ENCODE data around the gene ARHGAP44. TPM values are rescaled to one million over a fixed set of nuclear protein-coding genes. Genes with fewer than 3 reads are reported as not detected.

Gene ARHGAP44
- total RNA-seq, 2 donors from 2014 or later, result not detected

GRCh38 chr17:12985431-12986293 is 196.4 kb downstream of the ARHGAP44 start:
- ATAC-seq, result no peak
- H3K27me3 Mint-ChIP-seq, result peaks cover 13% of the 10 kb centered on the region
- H3K4me1 Mint-ChIP-seq, result peaks cover 3% of the 10 kb centered on the region

GRCh38 chr17:12987120-12987519 is 197.8 kb downstream of the ARHGAP44 start:
- DNase-seq, result no peak
- no peak overlapping the region for H3K4me3 Mint-ChIP-seq
- H3K4me1 Mint-ChIP-seq, result peaks cover 3% of the 10 kb centered on the region
- peaks cover 4% of the 10 kb centered on the region for H3K36me3 Mint-ChIP-seq (ENCODE audit: low read depth)
- no peak for ATAC-seq
- no peak overlapping the region for H3K27ac Mint-ChIP-seq
- H3K27me3 Mint-ChIP-seq, result peaks cover 9% of the 10 kb centered on the region
- H3K9me3 ChIP-seq (ENCODE audit: control insufficient read depth, low read length, poor library complexity, severe bottlenecking), result no peaks in the 10 kb centered on the region

More at GRCh38 chr17:12985431-12986293, 196.4 kb downstream of the ARHGAP44 start:
- Mint-ChIP-seq H3K27ac (no peak overlapping the region), H3K36me3 (ENCODE audit: low read depth) (no peaks in the 10 kb centered on the region), H3K4me3 (no peak overlapping the region)
- no peaks in the 10 kb centered on the region for H3K9me3 ChIP-seq (ENCODE audit: control insufficient read depth, low read length, poor library complexity, severe bottlenecking)
- no peak for DNase-seq

- no peak overlapping the region for H3K27ac Mint-ChIP-seq
Measured at GRCh38 chr17:12990041-12990808, 200.9 kb downstream of the ARHGAP44 start.

GRCh38 chr17:12990926-12991325 is 201.6 kb downstream of the ARHGAP44 start:
- ATAC-seq, result no peak
- no peaks in the 10 kb centered on the region for H3K27me3 Mint-ChIP-seq
- H3K36me3 Mint-ChIP-seq (ENCODE audit: low read depth), result peaks cover 10% of the 10 kb centered on the region

More at GRCh38 chr17:12990041-12990808, 200.9 kb downstream of the ARHGAP44 start:
- Mint-ChIP-seq H3K4me3 (no peak overlapping the region), H3K36me3 (ENCODE audit: low read depth) (peaks cover 10% of the 10 kb centered on the region), H3K4me1 (peaks cover 3% of the 10 kb centered on the region), H3K27me3 (no peaks in the 10 kb centered on the region)
- DNase-seq (no peak), ATAC-seq (no peak)
- no peaks in the 10 kb centered on the region for H3K9me3 ChIP-seq (ENCODE audit: control insufficient read depth, low read length, poor library complexity, severe bottlenecking)

GRCh38 chr17:12992676-12993075 is 203.4 kb downstream of the ARHGAP44 start:
- Mint-ChIP-seq H3K27me3 (no peaks in the 10 kb centered on the region), H3K36me3 (ENCODE audit: low read depth) (peaks cover 12% of the 10 kb centered on the region), H3K27ac (no peak overlapping the region), H3K4me3 (no peak overlapping the region), H3K4me1 (peaks cover 3% of the 10 kb centered on the region)
- ATAC-seq (no peak), DNase-seq (no peak)
- H3K9me3 ChIP-seq (ENCODE audit: control insufficient read depth, low read length, poor library complexity, severe bottlenecking), result no peaks in the 10 kb centered on the region

More at GRCh38 chr17:12990926-12991325, 201.6 kb downstream of the ARHGAP44 start:
- no peak for DNase-seq
- no peaks in the 10 kb centered on the region for H3K9me3 ChIP-seq (ENCODE audit: control insufficient read depth, low read length, poor library complexity, severe bottlenecking)
- no peak overlapping the region for H3K4me3 Mint-ChIP-seq
- H3K4me1 Mint-ChIP-seq, result peaks cover 3% of the 10 kb centered on the region
- no peak overlapping the region for H3K27ac Mint-ChIP-seq

GRCh38 chr17:12993631-12994030 is 204.3 kb downstream of the ARHGAP44 start:
- no peak overlapping the region for H3K27ac Mint-ChIP-seq
- DNase-seq, result no peak
- H3K4me1 Mint-ChIP-seq, result no peaks in the 10 kb centered on the region
- H3K27me3 Mint-ChIP-seq, result no peaks in the 10 kb centered on the region
- no peak overlapping the region for H3K4me3 Mint-ChIP-seq
- peaks cover 13% of the 10 kb centered on the region for H3K36me3 Mint-ChIP-seq (ENCODE audit: low read depth)
- no peaks in the 10 kb centered on the region for H3K9me3 ChIP-seq (ENCODE audit: control insufficient read depth, low read length, poor library complexity, severe bottlenecking)
- no peak for ATAC-seq

- ATAC-seq, result no peak
- H3K9me3 ChIP-seq (ENCODE audit: control insufficient read depth, low read length, poor library complexity, severe bottlenecking), result no peaks in the 10 kb centered on the region
- H3K4me3 Mint-ChIP-seq, result no peak overlapping the region
- H3K4me1 Mint-ChIP-seq, result no peaks in the 10 kb centered on the region
- H3K36me3 Mint-ChIP-seq (ENCODE audit: low read depth), result peaks cover 13% of the 10 kb centered on the region
- no peak for DNase-seq
- H3K27me3 Mint-ChIP-seq, result no peaks in the 10 kb centered on the region
- H3K27ac Mint-ChIP-seq, result peak overlapping the region; percentile 41
Measured at GRCh38 chr17:12994341-12995074, 205.2 kb downstream of the ARHGAP44 start.

GRCh38 chr17:12995106-12995895 is 206.0 kb downstream of the ARHGAP44 start:
- no peaks in the 10 kb centered on the region for H3K27me3 Mint-ChIP-seq
- ATAC-seq (no peak), DNase-seq (no peak)
- peaks cover 13% of the 10 kb centered on the region for H3K36me3 Mint-ChIP-seq (ENCODE audit: low read depth)
- no peak overlapping the region for H3K4me3 Mint-ChIP-seq
- no peaks in the 10 kb centered on the region for H3K4me1 Mint-ChIP-seq
- H3K27ac Mint-ChIP-seq, result no peak overlapping the region
- no peaks in the 10 kb centered on the region for H3K9me3 ChIP-seq (ENCODE audit: control insufficient read depth, low read length, poor library complexity, severe bottlenecking)

GRCh38 chr17:12995896-12996295 is 206.6 kb downstream of the ARHGAP44 start:
- ATAC-seq, result no peak
- DNase-seq, result no peak
- H3K36me3 Mint-ChIP-seq (ENCODE audit: low read depth), result peaks cover 13% of the 10 kb centered on the region
- H3K4me3 Mint-ChIP-seq, result no peak overlapping the region
- no peaks in the 10 kb centered on the region for H3K9me3 ChIP-seq (ENCODE audit: control insufficient read depth, low read length, poor library complexity, severe bottlenecking)
- H3K4me1 Mint-ChIP-seq, result no peaks in the 10 kb centered on the region
- no peak overlapping the region for H3K27ac Mint-ChIP-seq
- no peaks in the 10 kb centered on the region for H3K27me3 Mint-ChIP-seq

GRCh38 chr17:12996357-12996756 is 207.1 kb downstream of the ARHGAP44 start:
- no peak for ATAC-seq
- Mint-ChIP-seq H3K4me1 (no peaks in the 10 kb centered on the region), H3K4me3 (no peak overlapping the region), H3K27ac (no peak overlapping the region), H3K27me3 (no peaks in the 10 kb centered on the region), H3K36me3 (ENCODE audit: low read depth) (peaks cover 13% of the 10 kb centered on the region)
- DNase-seq, result no peak
- H3K9me3 ChIP-seq (ENCODE audit: control insufficient read depth, low read length, poor library complexity, severe bottlenecking), result no peaks in the 10 kb centered on the region

- Mint-ChIP-seq H3K4me3 (no peak overlapping the region), H3K4me1 (no peaks in the 10 kb centered on the region), H3K27ac (no peak overlapping the region), H3K36me3 (ENCODE audit: low read depth) (peaks cover 10% of the 10 kb centered on the region), H3K27me3 (no peaks in the 10 kb centered on the region)
- no peaks in the 10 kb centered on the region for H3K9me3 ChIP-seq (ENCODE audit: control insufficient read depth, low read length, poor library complexity, severe bottlenecking)
- ATAC-seq (no peak), DNase-seq (no peak)
Measured at GRCh38 chr17:12996941-12997340, 207.6 kb downstream of the ARHGAP44 start.

- H3K4me3 Mint-ChIP-seq, result no peak overlapping the region
- ATAC-seq (no peak), DNase-seq (no peak)
- no peaks in the 10 kb centered on the region for H3K4me1 Mint-ChIP-seq
- peaks cover 5% of the 10 kb centered on the region for H3K36me3 Mint-ChIP-seq (ENCODE audit: low read depth)
- H3K27ac Mint-ChIP-seq, result no peak overlapping the region
- no peaks in the 10 kb centered on the region for H3K27me3 Mint-ChIP-seq
- H3K9me3 ChIP-seq (ENCODE audit: control insufficient read depth, low read length, poor library complexity, severe bottlenecking), result no peaks in the 10 kb centered on the region
Measured at GRCh38 chr17:12998461-12998860, 209.2 kb downstream of the ARHGAP44 start.
